ENCODE data around the gene USP48.

The USP48 gene

DNA sequence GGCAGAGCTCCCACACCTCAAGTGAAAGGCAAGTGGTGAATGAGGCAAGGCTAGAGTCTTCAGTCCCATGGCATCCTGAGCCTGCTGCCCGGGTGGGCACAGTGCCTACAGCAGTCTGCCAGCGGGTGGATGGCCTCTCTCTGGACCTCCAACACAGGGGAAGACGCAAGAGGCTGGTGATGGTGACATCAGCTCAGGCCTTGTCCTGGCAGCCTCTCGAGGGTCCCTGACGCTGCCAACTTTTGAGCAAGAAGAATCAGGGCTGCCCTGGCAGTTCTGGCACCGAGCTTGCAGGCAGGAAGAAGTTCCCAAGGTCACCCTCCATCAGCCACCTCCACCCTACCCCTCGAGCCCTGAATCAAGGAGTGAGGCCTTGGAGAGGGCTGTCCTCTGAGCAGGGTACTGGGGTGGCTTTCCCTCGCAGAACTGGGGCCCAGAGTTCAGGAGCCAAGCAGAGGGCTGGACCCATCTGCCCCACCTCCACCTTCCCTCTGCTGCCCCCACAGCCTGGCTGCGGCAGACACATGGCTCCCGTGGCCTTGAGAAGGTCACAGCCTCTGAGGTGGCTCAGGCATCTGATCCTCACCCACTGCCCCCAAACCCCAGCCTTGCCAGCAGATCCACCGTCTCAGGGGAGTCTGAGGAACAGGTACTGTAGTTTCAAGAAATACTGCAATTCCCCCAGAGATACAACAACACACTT, 119.5 kb downstream of the USP48 start:
- peak overlapping the region; percentile 73 for H3K9ac ChIP-seq (ENCODE audit: low read depth, low read length, poor library complexity)
- no peak overlapping the region for H4K91ac ChIP-seq (ENCODE audit: low read depth, low read length, poor library complexity)
- no CpG with 5 or more reads among the region's 11 CpGs for WGBS, 2 donors (ENCODE audit: extremely low coverage in 2 of 2, insufficient read length in 2 of 2, insufficient replicate concordance in 1 of 2)
- no peak overlapping the region for H2BK120ac ChIP-seq (ENCODE audit: low read depth, low read length)
- H3K14ac ChIP-seq (ENCODE audit: low read length), result peak overlapping the region; percentile 60
- peak overlapping the region; percentile 65 for H3K18ac ChIP-seq (ENCODE audit: low read length)
- peak overlapping the region; percentile 52 for H2BK15ac ChIP-seq (ENCODE audit: low read length)
- peak overlapping the region; percentile 38 for H3K23ac ChIP-seq (ENCODE audit: low read depth, low read length, poor library complexity)
- DNase-seq (ENCODE audit: low spot score), result no peak
- no peak overlapping the region for H3K27ac ChIP-seq (replicated peaks; ENCODE audit: low read length)
- H3K79me1 ChIP-seq (ENCODE audit: low read depth, low read length), result no peaks in the 10 kb centered on the region
- no peak overlapping the region for H3K4me2 ChIP-seq (ENCODE audit: insufficient read depth, low read length, poor library complexity, severe bottlenecking)
- H2AK5ac ChIP-seq (ENCODE audit: low read depth, low read length), result peak overlapping the region; percentile 38
- H3K4me1 ChIP-seq (ENCODE audit: control insufficient read depth in 2 of 2, insufficient read depth in 1 of 2, low read depth in 1 of 2, low read length in 2 of 2), result peaks cover 4 to 21% of the 10 kb centered on the region in 2 donors
- H3K36me3 ChIP-seq (replicated peaks in 1 of 2; ENCODE audit: control insufficient read depth in 2 of 2, insufficient read depth in 2 of 2, low read length in 2 of 2), result no peaks in the 10 kb centered on the region
- no peak overlapping the region for H3K4me3 ChIP-seq (ENCODE audit: low read length in 2 of 2)
- H3K4ac ChIP-seq (ENCODE audit: low read length), result no peak overlapping the region
- H2AFZ ChIP-seq (ENCODE audit: low read length), result no peak overlapping the region
- no peak overlapping the region for H2BK12ac ChIP-seq (ENCODE audit: low read length)
- H3K27me3 ChIP-seq (ENCODE audit: control insufficient read depth in 3 of 3, insufficient read depth in 3 of 3, low read depth in 1 of 3, low read length in 3 of 3), result peaks cover 2 to 82% (median 26%) of the 10 kb centered on the region in 3 experiments
- H4K8ac ChIP-seq (ENCODE audit: low read depth, low read length), result no peak overlapping the region
- no peaks in the 10 kb centered on the region for H3K9me3 ChIP-seq (replicated peaks in 1 of 2; ENCODE audit: control insufficient read depth in 2 of 2, insufficient read depth in 1 of 2, low read depth in 1 of 2, low read length in 2 of 2)
- H2BK5ac ChIP-seq (ENCODE audit: low read length), result no peak overlapping the region

GRCh38 chr1:21662426-21663247, 120.3 kb downstream of the USP48 start:
- Histone ChIP-seq H2AK5ac (ENCODE audit: low read depth, low read length) (peak overlapping the region; percentile 38), H3K27me3 (ENCODE audit: control insufficient read depth in 3 of 3, insufficient read depth in 3 of 3, low read depth in 1 of 3, low read length in 3 of 3) (peaks cover 2 to 76% (median 19%) of the 10 kb centered on the region in 3 experiments), H3K9me3 (replicated peaks in 1 of 2; ENCODE audit: control insufficient read depth in 2 of 2, insufficient read depth in 1 of 2, low read depth in 1 of 2, low read length in 2 of 2) (no peaks in the 10 kb centered on the region), H2BK15ac (ENCODE audit: low read length) (no peak overlapping the region), H3K4ac (ENCODE audit: low read length) (no peak overlapping the region), H3K9ac (ENCODE audit: low read depth, low read length, poor library complexity) (no peak overlapping the region), H2BK5ac (ENCODE audit: low read length) (no peak overlapping the region), H3K23ac (ENCODE audit: low read depth, low read length, poor library complexity) (peak overlapping the region; percentile 25), H3K36me3 (replicated peaks in 1 of 2; ENCODE audit: control insufficient read depth in 2 of 2, insufficient read depth in 2 of 2, low read length in 2 of 2) (no peaks in the 10 kb centered on the region), H3K79me1 (ENCODE audit: low read depth, low read length) (no peaks in the 10 kb centered on the region), H3K27ac (replicated peaks; ENCODE audit: low read length) (no peak overlapping the region), H3K4me2 (ENCODE audit: insufficient read depth, low read length, poor library complexity, severe bottlenecking) (no peak overlapping the region), H2AFZ (ENCODE audit: low read length) (no peak overlapping the region), H2BK12ac (ENCODE audit: low read length) (no peak overlapping the region), H3K18ac (ENCODE audit: low read length) (peak overlapping the region; percentile 5), H3K4me1 (ENCODE audit: control insufficient read depth in 2 of 2, insufficient read depth in 1 of 2, low read depth in 1 of 2, low read length in 2 of 2) (peaks cover 4 to 19% of the 10 kb centered on the region in 2 donors), H4K91ac (ENCODE audit: low read depth, low read length, poor library complexity) (no peak overlapping the region), H3K4me3 (ENCODE audit: low read length in 2 of 2) (no peak overlapping the region), H2BK120ac (ENCODE audit: low read depth, low read length) (no peak overlapping the region), H3K14ac (ENCODE audit: low read length) (no peak overlapping the region), H4K8ac (ENCODE audit: low read depth, low read length) (no peak overlapping the region)
- WGBS, 2 donors (ENCODE audit: extremely low coverage in 2 of 2, insufficient read length in 2 of 2, insufficient replicate concordance in 1 of 2), result no CpG with 5 or more reads among the region's 6 CpGs
- DNase-seq (ENCODE audit: low spot score), result no peak

DNA sequence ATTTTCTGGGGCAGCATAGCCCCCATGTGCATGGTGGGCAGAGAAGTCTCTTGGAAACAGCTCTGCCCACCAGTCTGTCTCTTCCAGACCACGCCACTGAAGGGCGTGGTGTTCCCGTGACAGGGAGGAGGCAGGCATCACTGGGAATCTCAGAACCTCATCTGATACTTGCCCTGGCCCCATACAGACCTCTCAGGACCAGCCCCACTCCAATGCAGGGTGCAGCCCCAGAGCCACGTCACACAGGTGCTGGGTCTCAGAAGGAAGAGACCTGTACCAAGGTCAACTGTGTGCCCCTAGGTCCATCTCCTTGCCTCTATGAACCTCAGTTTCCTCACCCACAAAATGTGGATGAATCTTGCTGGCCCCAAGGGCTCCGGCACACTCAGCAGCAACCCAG, 121.1 kb downstream of the USP48 start:
- no peaks in the 10 kb centered on the region for H3K79me1 ChIP-seq (ENCODE audit: low read depth, low read length)
- no peaks in the 10 kb centered on the region for H3K36me3 ChIP-seq (replicated peaks in 1 of 2; ENCODE audit: control insufficient read depth in 2 of 2, insufficient read depth in 2 of 2, low read length in 2 of 2)
- DNase-seq (ENCODE audit: low spot score), result no peak
- no peak overlapping the region for H2BK12ac ChIP-seq (ENCODE audit: low read length)
- H2BK120ac ChIP-seq (ENCODE audit: low read depth, low read length), result no peak overlapping the region
- WGBS, 2 donors (ENCODE audit: extremely low coverage in 2 of 2, insufficient read length in 2 of 2, insufficient replicate concordance in 1 of 2), result no CpG with 5 or more reads among the region's 5 CpGs
- H3K14ac ChIP-seq (ENCODE audit: low read length), result no peak overlapping the region
- H2AK5ac ChIP-seq (ENCODE audit: low read depth, low read length), result no peak overlapping the region
- H4K8ac ChIP-seq (ENCODE audit: low read depth, low read length), result no peak overlapping the region
- no peaks in the 10 kb centered on the region for H3K9me3 ChIP-seq (replicated peaks in 1 of 2; ENCODE audit: control insufficient read depth in 2 of 2, insufficient read depth in 1 of 2, low read depth in 1 of 2, low read length in 2 of 2)
- no peak overlapping the region for H2BK15ac ChIP-seq (ENCODE audit: low read length)
- no peak overlapping the region for H3K4ac ChIP-seq (ENCODE audit: low read length)
- peaks cover 2 to 76% (median 17%) of the 10 kb centered on the region in 3 experiments for H3K27me3 ChIP-seq (ENCODE audit: control insufficient read depth in 3 of 3, insufficient read depth in 3 of 3, low read depth in 1 of 3, low read length in 3 of 3)
- H3K4me1 ChIP-seq (ENCODE audit: control insufficient read depth in 2 of 2, insufficient read depth in 1 of 2, low read depth in 1 of 2, low read length in 2 of 2), result peaks cover 4 to 12% of the 10 kb centered on the region in 2 donors
- no peak overlapping the region for H4K91ac ChIP-seq (ENCODE audit: low read depth, low read length, poor library complexity)
- H3K4me2 ChIP-seq (ENCODE audit: insufficient read depth, low read length, poor library complexity, severe bottlenecking), result no peak overlapping the region
- H3K9ac ChIP-seq (ENCODE audit: low read depth, low read length, poor library complexity), result no peak overlapping the region
- H3K27ac ChIP-seq (replicated peaks; ENCODE audit: low read length), result no peak overlapping the region
- no peak overlapping the region for H3K18ac ChIP-seq (ENCODE audit: low read length)
- H3K23ac ChIP-seq (ENCODE audit: low read depth, low read length, poor library complexity), result no peak overlapping the region
- no peak overlapping the region for H2AFZ ChIP-seq (ENCODE audit: low read length)
- H3K4me3 ChIP-seq (ENCODE audit: low read length in 2 of 2), result no peak overlapping the region
- H2BK5ac ChIP-seq (ENCODE audit: low read length), result no peak overlapping the region

DNA sequence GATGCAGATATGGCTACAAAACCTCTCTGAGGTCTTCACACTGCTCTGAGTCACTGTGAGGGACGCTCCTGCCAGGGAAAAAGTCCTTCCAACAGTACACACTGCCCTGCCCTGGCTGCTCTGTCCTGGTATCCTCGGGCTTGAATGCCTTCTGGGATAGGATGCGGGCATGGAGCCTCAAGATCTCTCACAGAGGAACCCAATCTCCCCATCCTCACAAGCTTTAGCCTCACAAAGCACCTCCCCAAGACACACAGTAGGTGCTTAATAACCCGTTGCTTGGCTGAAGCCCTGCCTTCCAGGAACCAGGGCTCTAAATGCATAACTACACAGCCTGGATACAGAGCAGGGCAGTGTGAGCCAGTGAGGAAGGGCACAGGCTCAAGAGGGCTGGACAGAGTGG, 123.0 kb downstream of the USP48 start:
- no peak overlapping the region for H3K4ac ChIP-seq (ENCODE audit: low read length)
- no peak overlapping the region for H4K91ac ChIP-seq (ENCODE audit: low read depth, low read length, poor library complexity)
- H3K4me1 ChIP-seq (ENCODE audit: control insufficient read depth in 2 of 2, insufficient read depth in 1 of 2, low read depth in 1 of 2, low read length in 2 of 2), result peaks cover 3 to 6% of the 10 kb centered on the region in 2 donors
- no peaks in the 10 kb centered on the region for H3K36me3 ChIP-seq (replicated peaks in 1 of 2; ENCODE audit: control insufficient read depth in 2 of 2, insufficient read depth in 2 of 2, low read length in 2 of 2)
- no peak overlapping the region for H4K8ac ChIP-seq (ENCODE audit: low read depth, low read length)
- peaks cover 2 to 68% (median 17%) of the 10 kb centered on the region in 3 experiments for H3K27me3 ChIP-seq (ENCODE audit: control insufficient read depth in 3 of 3, insufficient read depth in 3 of 3, low read depth in 1 of 3, low read length in 3 of 3)
- H2BK12ac ChIP-seq (ENCODE audit: low read length), result no peak overlapping the region
- H3K27ac ChIP-seq (replicated peaks; ENCODE audit: low read length), result no peak overlapping the region
- H3K4me3 ChIP-seq (ENCODE audit: low read length in 2 of 2), result no peak overlapping the region
- H3K14ac ChIP-seq (ENCODE audit: low read length), result no peak overlapping the region
- no peak overlapping the region for H3K18ac ChIP-seq (ENCODE audit: low read length)
- no peak overlapping the region for H2BK5ac ChIP-seq (ENCODE audit: low read length)
- H2AK5ac ChIP-seq (ENCODE audit: low read depth, low read length), result no peak overlapping the region
- H2AFZ ChIP-seq (ENCODE audit: low read length), result no peak overlapping the region
- no peak overlapping the region for H3K23ac ChIP-seq (ENCODE audit: low read depth, low read length, poor library complexity)
- no peak overlapping the region for H2BK15ac ChIP-seq (ENCODE audit: low read length)
- H3K4me2 ChIP-seq (ENCODE audit: insufficient read depth, low read length, poor library complexity, severe bottlenecking), result no peak overlapping the region
- DNase-seq (ENCODE audit: low spot score), result no peak
- H2BK120ac ChIP-seq (ENCODE audit: low read depth, low read length), result no peak overlapping the region
- no peaks in the 10 kb centered on the region for H3K79me1 ChIP-seq (ENCODE audit: low read depth, low read length)
- no CpG with 5 or more reads among the region's 4 CpGs for WGBS, 2 donors (ENCODE audit: extremely low coverage in 2 of 2, insufficient read length in 2 of 2, insufficient replicate concordance in 1 of 2)
- H3K9me3 ChIP-seq (replicated peaks in 1 of 2; ENCODE audit: control insufficient read depth in 2 of 2, insufficient read depth in 1 of 2, low read depth in 1 of 2, low read length in 2 of 2), result no peaks in the 10 kb centered on the region
- H3K9ac ChIP-seq (ENCODE audit: low read depth, low read length, poor library complexity), result no peak overlapping the region
